WTC11 (cell line): ENCODE data around the gene VEGFA.

ENCODE experiments used
- ATF3 ChIP-seq: sonication (generic); formaldehyde crosslinking; conservative IDR thresholded peaks from 2 replicates; pipeline ENCODE4 v1.8.1; 2022; ENCODE audit warnings: mild to moderate bottlenecking, missing genetic modification reagents
- USF2 ChIP-seq: sonication (generic); formaldehyde crosslinking; IDR thresholded peaks from 2 replicates; pipeline ENCODE4 v1.8.1; 2023; ENCODE audit warnings: mild to moderate bottlenecking, missing genetic modification reagents, moderate library complexity

- no peak for TF ChIP-seq USF2
- TF ChIP-seq ATF3 (CRISPR knock-in tag), result no peak
These were observed 6.2 kb downstream of the VEGFA start for GRCh38 chr6:43776115-43776798.
